ENCODE results near the gene HOOK1. TPM values are rescaled to one million over a fixed set of nuclear protein-coding genes. Genes with fewer than 3 reads are reported as not detected.

The HOOK1 gene
- total and polyA plus RNA-seq, 2 of the 13 experiments (the other 11 are each of a cell fraction or from before 2014, with no cell fraction given): 11.3 to 24.2 TPM

DNA sequence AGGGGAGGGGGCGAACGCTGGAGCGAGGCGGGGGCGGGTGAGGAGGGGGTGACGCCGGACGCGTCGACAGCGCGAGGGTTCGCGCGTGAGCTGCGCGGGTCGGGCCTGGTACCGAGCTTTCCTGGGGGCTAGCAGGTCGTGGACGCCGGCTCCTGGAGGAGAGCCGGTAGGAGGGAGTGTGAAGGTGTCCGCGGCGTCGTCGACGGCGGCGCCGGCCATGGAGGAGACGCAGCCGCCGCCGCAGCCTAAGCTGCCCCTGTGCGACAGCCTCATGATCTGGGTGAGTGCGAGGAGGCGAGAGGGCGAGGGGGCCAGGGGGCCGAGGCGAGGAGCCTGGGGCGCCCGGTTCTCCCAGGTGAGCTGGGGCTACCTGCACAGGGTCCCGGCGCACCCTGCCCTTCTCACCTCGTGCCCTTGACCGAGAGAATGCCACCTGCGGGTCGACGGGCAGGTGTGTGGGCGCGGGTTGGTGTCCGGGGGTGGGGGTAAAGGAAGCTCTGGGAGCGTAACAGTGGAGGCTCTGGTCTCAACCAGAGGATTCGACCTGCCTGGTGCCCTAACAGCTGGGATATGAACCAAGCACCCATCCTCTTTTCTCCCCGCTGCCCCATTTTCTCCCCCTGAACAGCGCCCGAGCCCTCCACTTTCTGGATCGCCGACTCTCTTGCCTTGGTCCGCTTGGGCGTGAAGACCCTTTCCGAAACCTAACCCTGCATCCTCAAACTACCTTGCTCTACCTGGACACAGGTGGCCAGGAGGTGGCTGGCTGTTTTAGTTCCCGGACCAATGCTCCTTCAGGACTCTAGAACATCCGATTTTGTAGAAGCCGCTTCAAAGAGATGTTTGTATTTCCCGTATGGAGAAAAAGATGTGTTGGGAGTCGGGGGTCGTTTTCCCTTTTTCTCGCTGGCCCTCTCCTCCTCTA lies at the start of gene HOOK1 (continued):
- TF ChIP-seq, protein P1, sequence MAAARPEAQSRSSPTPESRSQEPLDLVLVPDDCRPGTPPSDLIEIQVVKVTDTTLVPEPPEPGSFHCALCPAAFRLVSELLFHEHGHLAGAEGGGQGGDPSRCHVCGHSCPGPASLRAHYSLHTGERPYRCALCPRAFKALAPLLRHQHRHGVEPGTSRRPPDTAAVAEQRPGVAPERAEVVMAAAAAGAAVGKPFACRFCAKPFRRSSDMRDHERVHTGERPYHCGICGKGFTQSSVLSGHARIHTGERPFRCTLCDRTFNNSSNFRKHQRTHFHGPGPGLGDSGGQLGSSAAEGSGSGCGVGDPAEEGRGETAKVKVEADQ (CRISPR knock-in tag; IDR thresholded peaks at IDR 0.05; ENCODE audit: borderline replicate concordance): peak; percentile 74
- TF ChIP-seq SMARCC2 (IDR thresholded peaks at IDR 0.05): no peak
- no peak; the same call in 1 of the 2 replicates for TF ChIP-seq ZNF224 (CRISPR knock-in tag; IDR thresholded peaks at IDR 0.05)
- TF ChIP-seq, protein P2, sequence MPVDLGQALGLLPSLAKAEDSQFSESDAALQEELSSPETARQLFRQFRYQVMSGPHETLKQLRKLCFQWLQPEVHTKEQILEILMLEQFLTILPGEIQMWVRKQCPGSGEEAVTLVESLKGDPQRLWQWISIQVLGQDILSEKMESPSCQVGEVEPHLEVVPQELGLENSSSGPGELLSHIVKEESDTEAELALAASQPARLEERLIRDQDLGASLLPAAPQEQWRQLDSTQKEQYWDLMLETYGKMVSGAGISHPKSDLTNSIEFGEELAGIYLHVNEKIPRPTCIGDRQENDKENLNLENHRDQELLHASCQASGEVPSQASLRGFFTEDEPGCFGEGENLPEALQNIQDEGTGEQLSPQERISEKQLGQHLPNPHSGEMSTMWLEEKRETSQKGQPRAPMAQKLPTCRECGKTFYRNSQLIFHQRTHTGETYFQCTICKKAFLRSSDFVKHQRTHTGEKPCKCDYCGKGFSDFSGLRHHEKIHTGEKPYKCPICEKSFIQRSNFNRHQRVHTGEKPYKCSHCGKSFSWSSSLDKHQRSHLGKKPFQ (CRISPR knock-in tag; IDR thresholded peaks at IDR 0.05; ENCODE audit: insufficient replicate concordance): no peak
- TF ChIP-seq, protein P3, sequence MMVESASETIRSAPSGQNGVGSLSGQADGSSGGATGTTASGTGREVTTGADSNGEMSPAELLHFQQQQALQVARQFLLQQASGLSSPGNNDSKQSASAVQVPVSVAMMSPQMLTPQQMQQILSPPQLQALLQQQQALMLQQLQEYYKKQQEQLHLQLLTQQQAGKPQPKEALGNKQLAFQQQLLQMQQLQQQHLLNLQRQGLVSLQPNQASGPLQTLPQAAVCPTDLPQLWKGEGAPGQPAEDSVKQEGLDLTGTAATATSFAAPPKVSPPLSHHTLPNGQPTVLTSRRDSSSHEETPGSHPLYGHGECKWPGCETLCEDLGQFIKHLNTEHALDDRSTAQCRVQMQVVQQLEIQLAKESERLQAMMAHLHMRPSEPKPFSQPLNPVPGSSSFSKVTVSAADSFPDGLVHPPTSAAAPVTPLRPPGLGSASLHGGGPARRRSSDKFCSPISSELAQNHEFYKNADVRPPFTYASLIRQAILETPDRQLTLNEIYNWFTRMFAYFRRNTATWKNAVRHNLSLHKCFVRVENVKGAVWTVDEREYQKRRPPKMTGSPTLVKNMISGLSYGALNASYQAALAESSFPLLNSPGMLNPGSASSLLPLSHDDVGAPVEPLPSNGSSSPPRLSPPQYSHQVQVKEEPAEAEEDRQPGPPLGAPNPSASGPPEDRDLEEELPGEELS (CRISPR knock-in tag; IDR thresholded peaks at IDR 0.05): peak; percentile 15; the same call in 1 of the 2 replicates
- TF ChIP-seq ZNF205 (CRISPR knock-in tag; IDR thresholded peaks at IDR 0.05): 0 out of 2 replicates have a peak, but pooled peaks have one; percentile 49
- TF ChIP-seq SYNCRIP (IDR thresholded peaks at IDR 0.05; ENCODE audit: insufficient read depth, low read depth, low read length): no peak
- peak; percentile 76 for TF ChIP-seq KMT2B (CRISPR knock-in tag; IDR thresholded peaks at IDR 0.05)
- peak; percentile 50 for TF ChIP-seq FOXO1 (CRISPR knock-in tag; IDR thresholded peaks at IDR 0.05)
- TF ChIP-seq, protein P4, sequence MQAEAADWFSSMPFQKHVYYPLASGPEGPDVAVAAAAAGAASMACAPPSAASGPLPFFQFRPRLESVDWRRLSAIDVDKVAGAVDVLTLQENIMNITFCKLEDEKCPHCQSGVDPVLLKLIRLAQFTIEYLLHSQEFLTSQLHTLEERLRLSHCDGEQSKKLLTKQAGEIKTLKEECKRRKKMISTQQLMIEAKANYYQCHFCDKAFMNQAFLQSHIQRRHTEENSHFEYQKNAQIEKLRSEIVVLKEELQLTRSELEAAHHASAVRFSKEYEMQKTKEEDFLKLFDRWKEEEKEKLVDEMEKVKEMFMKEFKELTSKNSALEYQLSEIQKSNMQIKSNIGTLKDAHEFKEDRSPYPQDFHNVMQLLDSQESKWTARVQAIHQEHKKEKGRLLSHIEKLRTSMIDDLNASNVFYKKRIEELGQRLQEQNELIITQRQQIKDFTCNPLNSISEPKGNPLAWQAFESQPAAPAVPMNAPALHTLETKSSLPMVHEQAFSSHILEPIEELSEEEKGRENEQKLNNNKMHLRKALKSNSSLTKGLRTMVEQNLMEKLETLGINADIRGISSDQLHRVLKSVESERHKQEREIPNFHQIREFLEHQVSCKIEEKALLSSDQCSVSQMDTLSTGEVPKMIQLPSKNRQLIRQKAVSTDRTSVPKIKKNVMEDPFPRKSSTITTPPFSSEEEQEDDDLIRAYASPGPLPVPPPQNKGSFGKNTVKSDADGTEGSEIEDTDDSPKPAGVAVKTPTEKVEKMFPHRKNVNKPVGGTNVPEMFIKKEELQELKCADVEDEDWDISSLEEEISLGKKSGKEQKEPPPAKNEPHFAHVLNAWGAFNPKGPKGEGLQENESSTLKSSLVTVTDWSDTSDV (CRISPR knock-in tag; IDR thresholded peaks at IDR 0.05): peak; percentile 82; the same call in 1 of the 2 replicates
- TF ChIP-seq, protein P5, sequence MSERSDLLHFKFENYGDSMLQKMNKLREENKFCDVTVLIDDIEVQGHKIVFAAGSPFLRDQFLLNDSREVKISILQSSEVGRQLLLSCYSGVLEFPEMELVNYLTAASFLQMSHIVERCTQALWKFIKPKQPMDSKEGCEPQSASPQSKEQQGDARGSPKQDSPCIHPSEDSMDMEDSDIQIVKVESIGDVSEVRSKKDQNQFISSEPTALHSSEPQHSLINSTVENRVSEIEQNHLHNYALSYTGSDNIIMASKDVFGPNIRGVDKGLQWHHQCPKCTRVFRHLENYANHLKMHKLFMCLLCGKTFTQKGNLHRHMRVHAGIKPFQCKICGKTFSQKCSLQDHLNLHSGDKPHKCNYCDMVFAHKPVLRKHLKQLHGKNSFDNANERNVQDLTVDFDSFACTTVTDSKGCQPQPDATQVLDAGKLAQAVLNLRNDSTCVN (CRISPR knock-in tag; IDR thresholded peaks at IDR 0.05; ENCODE audit: borderline replicate concordance): no peak
- TF ChIP-seq ZNF879 (CRISPR knock-in tag; IDR thresholded peaks at IDR 0.05): peak; percentile 74; the same call in 1 of the 2 replicates
- TF ChIP-seq IRX3 (CRISPR knock-in tag; IDR thresholded peaks at IDR 0.05; ENCODE audit: borderline replicate concordance, low read depth): no peak
- peak; percentile 42; the same call in 1 of the 2 replicates for TF ChIP-seq TAF1 (CRISPR knock-in tag; IDR thresholded peaks at IDR 0.05)
- no peak for TF ChIP-seq POLR2AphosphoS2 (IDR thresholded peaks at IDR 0.05; ENCODE audit: low read depth, low read length)
- TF ChIP-seq ZNF614 (CRISPR knock-in tag; IDR thresholded peaks at IDR 0.05; ENCODE audit: borderline replicate concordance): no peak
- peak; percentile 81; the same call in 1 of the 2 replicates for TF ChIP-seq KDM5B (CRISPR knock-in tag; IDR thresholded peaks at IDR 0.05; ENCODE audit: borderline replicate concordance)

Measured in HepG2 (cell line).